Measurements from ENCODE around the gene ZNF423.

DNA sequence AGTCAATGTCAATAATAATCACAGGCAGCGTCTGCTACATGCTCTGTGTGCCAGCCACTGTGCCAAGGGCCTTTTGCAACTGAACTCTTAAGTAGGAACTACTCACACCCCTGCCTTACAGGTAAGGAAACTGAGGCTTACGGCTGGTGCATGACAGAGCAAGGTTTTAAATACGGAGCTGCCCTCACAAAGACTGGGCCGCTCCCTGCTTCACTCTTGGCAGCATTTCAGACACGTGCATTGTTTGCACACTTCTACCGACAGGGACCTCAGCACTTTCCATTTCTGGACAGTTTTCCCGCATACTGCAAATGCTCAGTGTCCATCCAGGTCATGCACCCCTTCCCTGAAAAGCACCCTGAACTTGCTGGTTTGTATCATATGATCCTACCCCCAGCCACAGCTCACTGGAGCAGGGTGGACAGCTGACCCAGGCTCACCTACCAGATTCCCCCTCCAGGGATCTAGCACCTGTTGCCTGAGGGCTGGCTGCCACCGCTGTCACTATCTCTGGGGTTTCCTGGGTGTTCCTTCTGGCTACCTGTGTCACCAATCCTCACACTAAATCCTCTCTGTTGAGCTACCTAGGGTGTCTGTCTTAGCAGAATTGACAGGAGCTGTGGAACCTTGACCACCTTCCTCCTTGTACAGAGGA lies 339.4 kb downstream of the ZNF423 start:
- TF ChIP-seq GATA2 (IDR thresholded peaks at IDR 0.05; ENCODE audit: low read depth, low read length), result no peak
- no peak for TF ChIP-seq GATA3 (IDR thresholded peaks at IDR 0.05; ENCODE audit: low read depth, low read length)

All from SH-SY5Y (cell line).